Endothelial cell (in vitro differentiated cells): ENCODE data around the gene KCNQ1OT1. TPM values are rescaled to one million over a fixed set of nuclear protein-coding genes. Genes with fewer than 3 reads are reported as not detected.

ENCODE experiments used
- DNase-seq: peaks from one replicate; pipeline ENCODE4 v3.0.0; 2021; ENCODE audit warnings: low spot score
- H3K27ac Mint-ChIP-seq: one replicate; pipeline ENCODE4 v1.8.0; 2021; ENCODE audit warnings: mixed read lengths, inconsistent platforms; ENCODE audit not compliant: unreplicated experiment
- H3K27me3 Mint-ChIP-seq: one replicate; pipeline ENCODE4 v1.8.0; 2021; ENCODE audit warnings: mild to moderate bottlenecking, moderate library complexity, mixed read lengths, inconsistent platforms; ENCODE audit not compliant: unreplicated experiment
- H3K36me3 Mint-ChIP-seq: one replicate; pipeline ENCODE4 v1.8.0; 2021; ENCODE audit warnings: mild to moderate bottlenecking, low read depth, mixed read lengths, inconsistent platforms; ENCODE audit not compliant: unreplicated experiment
- H3K4me1 Mint-ChIP-seq: one replicate; pipeline ENCODE4 v1.8.0; 2021; ENCODE audit warnings: mild to moderate bottlenecking, mixed read lengths, inconsistent platforms; ENCODE audit not compliant: unreplicated experiment
- H3K4me3 Mint-ChIP-seq: one replicate; pipeline ENCODE4 v1.8.0; 2021; ENCODE audit warnings: mild to moderate bottlenecking, mixed read lengths, inconsistent platforms; ENCODE audit not compliant: unreplicated experiment
- H3K9me3 Mint-ChIP-seq: one replicate; pipeline ENCODE4 v1.8.0; 2021; ENCODE audit warnings: mixed read lengths, inconsistent platforms; ENCODE audit not compliant: unreplicated experiment
- CTCF ChIP-seq: fragments of 200-600 bp; sonication (generic); IDR thresholded peaks from one replicate; pipeline ENCODE4 v1.5.0; 2021; ENCODE audit warnings: antibody characterized with exemption; ENCODE audit not compliant: unreplicated experiment
- total RNA-seq: library from RNA; stranded (reverse); fragmentation: NEBNext Ultra II Directional; extraction: Animal tissue kit (Norgen Biotek cat#: 25700); gene quantifications from one replicate; pipeline ENCODE4 v1.2.1, GENCODE V29; 2021; ENCODE audit not compliant: unreplicated experiment

The KCNQ1OT1 gene
- total RNA-seq, 1 donor from 2014 or later: 1.2 TPM

GRCh38 chr11:2672553-2673249 is 27.1 kb downstream of the KCNQ1OT1 start:
- Mint-ChIP-seq H3K4me1 (no peaks in the 10 kb centered on the region), H3K27me3 (peaks cover 2% of the 10 kb centered on the region), H3K9me3 (no peaks in the 10 kb centered on the region), H3K36me3 (peaks cover 17% of the 10 kb centered on the region), H3K4me3 (no peak overlapping the region), H3K27ac (no peak overlapping the region)
- no peak for DNase-seq
- TF ChIP-seq CTCF: no peak

GRCh38 chr11:2671748-2672147 is 28.0 kb downstream of the KCNQ1OT1 start:
- no peak overlapping the region for H3K27ac Mint-ChIP-seq
- H3K9me3 Mint-ChIP-seq: no peaks in the 10 kb centered on the region

GRCh38 chr11:2670541-2671100 is 29.2 kb downstream of the KCNQ1OT1 start:
- Mint-ChIP-seq H3K27ac (no peak overlapping the region), H3K4me1 (no peaks in the 10 kb centered on the region), H3K4me3 (no peak overlapping the region), H3K27me3 (peaks cover 2% of the 10 kb centered on the region), H3K9me3 (no peaks in the 10 kb centered on the region), H3K36me3 (peaks cover 17% of the 10 kb centered on the region)
- DNase-seq: no peak
- TF ChIP-seq CTCF: no peak

More at GRCh38 chr11:2671748-2672147, 28.0 kb downstream of the KCNQ1OT1 start:
- no peak for DNase-seq
- no peak for TF ChIP-seq CTCF
- H3K27me3 Mint-ChIP-seq: peaks cover 2% of the 10 kb centered on the region
- no peaks in the 10 kb centered on the region for H3K4me1 Mint-ChIP-seq
- no peak overlapping the region for H3K4me3 Mint-ChIP-seq
- H3K36me3 Mint-ChIP-seq: peaks cover 17% of the 10 kb centered on the region

GRCh38 chr11:2669634-2670469 is 29.9 kb downstream of the KCNQ1OT1 start:
- peaks cover 17% of the 10 kb centered on the region for H3K36me3 Mint-ChIP-seq

More at GRCh38 chr11:2669634-2670469, 29.9 kb downstream of the KCNQ1OT1 start:
- DNase-seq: no peak
- Mint-ChIP-seq H3K27ac (no peak overlapping the region), H3K4me3 (no peak overlapping the region), H3K9me3 (no peaks in the 10 kb centered on the region), H3K27me3 (peaks cover 2% of the 10 kb centered on the region), H3K4me1 (no peaks in the 10 kb centered on the region)
- TF ChIP-seq CTCF: no peak
